Lower lobe of right lung (tissue), 2 donors: ENCODE measurements around the gene KRT2. TPM values are rescaled to one million over a fixed set of nuclear protein-coding genes. Genes with fewer than 3 reads are reported as not detected.

Experiments
- ATAC-seq, 2 donors: fragments of 200-7000 bp; cut with Tn5 transposase; one replicate each; pipeline ENCODE4 v1.9.1; 2020 to 2022; ENCODE audit warnings: mild to moderate bottlenecking in 2 of 2, moderate library complexity in 2 of 2
- DNase-seq: peaks from one replicate; pipeline ENCODE4 v3.0.0-alpha.2; 2020
- H3K27ac ChIP-seq: fragments of 200-600 bp; one replicate; pipeline ENCODE4 v1.8.0; 2022
- H3K27me3 ChIP-seq: fragments of 200-600 bp; one replicate; pipeline ENCODE4 v1.8.0; 2022; ENCODE audit warnings: low read depth
- H3K36me3 ChIP-seq: fragments of 200-600 bp; one replicate; pipeline ENCODE4 v1.8.0; 2022; ENCODE audit warnings: mild to moderate bottlenecking
- H3K4me1 ChIP-seq: fragments of 200-600 bp; one replicate; pipeline ENCODE4 v1.8.0; 2022
- H3K4me3 ChIP-seq: fragments of 200-600 bp; one replicate; pipeline ENCODE4 v1.8.0; 2022; ENCODE audit warnings: mild to moderate bottlenecking
- H3K9me3 ChIP-seq: fragments of 200-600 bp; one replicate; pipeline ENCODE4 v1.8.0; 2022
- CTCF ChIP-seq: fragments of 200-600 bp; IDR thresholded peaks from one replicate; pipeline ENCODE4 v1.8.0; 2022; ENCODE audit warnings: antibody characterized with exemption, mild to moderate bottlenecking
- intact Hi-C: fragments of 100-400 bp; cut with DNase I; formaldehyde crosslinking; loops from one replicate; pipeline ENCODE4 v1.11.0; 2022
- long read RNA-seq: library from polyadenylated mRNA; unstranded; transcript quantifications from one replicate; pipeline ENCODE4 v2.0.0, GENCODE V29; 2021
- total RNA-seq: library from RNA; stranded (reverse); fragmentation: NEBNext Ultra II Directional; extraction: Animal tissue kit (Norgen Biotek cat#: 25700); gene quantifications from one replicate; pipeline ENCODE4 v1.2.1, GENCODE V29; 2021
- donor health status: DM: no; HTN: yes; CAD: no; lungs with severe emphysema.

Gene KRT2
- not detected for total RNA-seq
- long read RNA-seq: 0 reads

GRCh38 chr12:52651726-52652261 lies at the start of gene KRT2:
Gene KRT2, minus strand, starts transcription at chr12:52652211. Its CDS starts 69 bp downstream, at chr12:52652142.
- no peaks in the 10 kb centered on the region for H3K9me3 ChIP-seq
- TF ChIP-seq CTCF: no peak
- intact Hi-C loops: no loop called here
- H3K27ac ChIP-seq: no peak within 1 kb of the TSS
- no peaks in the 10 kb centered on the region for H3K36me3 ChIP-seq
- H3K4me1 ChIP-seq: no peaks in the 10 kb centered on the region
- ATAC-seq: no peak
- H3K27me3 ChIP-seq: peaks cover 4% of the 10 kb centered on the region
- H3K4me3 ChIP-seq: no peak within 1 kb of the TSS
- DNase-seq: no peak

- H3K27ac ChIP-seq: no peak overlapping the region
- intact Hi-C loops: no loop called here
- no peak for ATAC-seq
- TF ChIP-seq CTCF: no peak
- peaks cover 24% of the 10 kb centered on the region for H3K27me3 ChIP-seq
- no peak for DNase-seq
- no peaks in the 10 kb centered on the region for H3K36me3 ChIP-seq
- no peaks in the 10 kb centered on the region for H3K9me3 ChIP-seq
- H3K4me1 ChIP-seq: no peaks in the 10 kb centered on the region
- no peak overlapping the region for H3K4me3 ChIP-seq
These were observed 49.3 kb upstream of the KRT2 start for GRCh38 chr12:52701281-52701680.

- no peak for DNase-seq
- ATAC-seq: no peak
- H3K27me3 ChIP-seq: peaks cover 24% of the 10 kb centered on the region
These were observed 47.9 kb upstream of the KRT2 start for GRCh38 chr12:52699960-52700359.

GRCh38 chr12:52699373-52699772 lies 47.4 kb upstream of the KRT2 start:
- no peak overlapping the region for H3K4me3 ChIP-seq
- TF ChIP-seq CTCF: no peak
- intact Hi-C loops: no loop called here

More at GRCh38 chr12:52699960-52700359, 47.9 kb upstream of the KRT2 start:
- Histone ChIP-seq H3K9me3 (no peaks in the 10 kb centered on the region), H3K4me3 (no peak overlapping the region), H3K27ac (no peak overlapping the region), H3K36me3 (no peaks in the 10 kb centered on the region), H3K4me1 (no peaks in the 10 kb centered on the region)
- no peak for TF ChIP-seq CTCF
- intact Hi-C loops: no loop called here

GRCh38 chr12:52698651-52699340 lies 46.8 kb upstream of the KRT2 start:
- DNase-seq (no peak), ATAC-seq (no peak)

More at GRCh38 chr12:52699373-52699772, 47.4 kb upstream of the KRT2 start:
- DNase-seq (no peak), ATAC-seq (no peak)
- Histone ChIP-seq H3K27ac (no peak overlapping the region), H3K4me1 (no peaks in the 10 kb centered on the region), H3K36me3 (no peaks in the 10 kb centered on the region), H3K27me3 (peaks cover 26% of the 10 kb centered on the region), H3K9me3 (no peaks in the 10 kb centered on the region)

More at GRCh38 chr12:52698651-52699340, 46.8 kb upstream of the KRT2 start:
- Histone ChIP-seq H3K9me3 (no peaks in the 10 kb centered on the region), H3K4me1 (no peaks in the 10 kb centered on the region), H3K27me3 (peaks cover 29% of the 10 kb centered on the region), H3K36me3 (no peaks in the 10 kb centered on the region), H3K4me3 (no peak overlapping the region), H3K27ac (no peak overlapping the region)
- intact Hi-C loops: no loop called here
- no peak for TF ChIP-seq CTCF
